22Rv1 (cell line): ENCODE results near the gene PDCL3.

Experiments used
- H3K27ac ChIP-seq: fragments of 450-650 bp; 2 replicates; pipeline ENCODE4 v1.5.1; 2017
- ZFX ChIP-seq: fragments of 450-650 bp; IDR thresholded peaks from 2 replicates; pipeline ENCODE4 v1.6.1; 2017; ENCODE audit warnings: antibody characterized with exemption, borderline replicate concordance
- TF ChIP-seq, protein P1 (sequence below): fragments of 450-650 bp; IDR thresholded peaks from 2 replicates; pipeline ENCODE4 v1.5.1; 2017; ENCODE audit warnings: mild to moderate bottlenecking

Gene PDCL3

DNA sequence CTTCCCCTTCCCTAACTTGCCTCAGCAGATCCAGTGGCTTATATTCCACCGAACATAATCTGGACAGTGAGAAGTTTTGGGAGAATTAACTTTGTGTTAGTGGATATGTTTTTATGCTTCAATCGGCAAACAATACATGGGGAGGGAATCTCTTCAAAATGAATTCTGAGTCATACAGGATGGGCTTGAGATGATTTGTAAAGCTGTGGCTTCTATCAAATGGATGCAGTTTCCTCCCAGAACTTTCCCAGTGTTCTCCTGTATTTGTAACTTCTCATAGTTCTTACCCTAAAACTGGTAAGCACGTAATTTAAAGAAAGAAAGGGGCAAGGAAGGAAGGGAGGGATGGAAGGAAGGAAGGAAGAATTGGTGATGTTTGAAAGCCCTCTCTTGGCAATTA, 36.8 kb downstream of the PDCL3 start:
- H3K27ac ChIP-seq, result no peak overlapping the region
- TF ChIP-seq, protein P1, sequence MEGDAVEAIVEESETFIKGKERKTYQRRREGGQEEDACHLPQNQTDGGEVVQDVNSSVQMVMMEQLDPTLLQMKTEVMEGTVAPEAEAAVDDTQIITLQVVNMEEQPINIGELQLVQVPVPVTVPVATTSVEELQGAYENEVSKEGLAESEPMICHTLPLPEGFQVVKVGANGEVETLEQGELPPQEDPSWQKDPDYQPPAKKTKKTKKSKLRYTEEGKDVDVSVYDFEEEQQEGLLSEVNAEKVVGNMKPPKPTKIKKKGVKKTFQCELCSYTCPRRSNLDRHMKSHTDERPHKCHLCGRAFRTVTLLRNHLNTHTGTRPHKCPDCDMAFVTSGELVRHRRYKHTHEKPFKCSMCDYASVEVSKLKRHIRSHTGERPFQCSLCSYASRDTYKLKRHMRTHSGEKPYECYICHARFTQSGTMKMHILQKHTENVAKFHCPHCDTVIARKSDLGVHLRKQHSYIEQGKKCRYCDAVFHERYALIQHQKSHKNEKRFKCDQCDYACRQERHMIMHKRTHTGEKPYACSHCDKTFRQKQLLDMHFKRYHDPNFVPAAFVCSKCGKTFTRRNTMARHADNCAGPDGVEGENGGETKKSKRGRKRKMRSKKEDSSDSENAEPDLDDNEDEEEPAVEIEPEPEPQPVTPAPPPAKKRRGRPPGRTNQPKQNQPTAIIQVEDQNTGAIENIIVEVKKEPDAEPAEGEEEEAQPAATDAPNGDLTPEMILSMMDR, result no peak
- TF ChIP-seq ZFX, result no peak

DNA sequence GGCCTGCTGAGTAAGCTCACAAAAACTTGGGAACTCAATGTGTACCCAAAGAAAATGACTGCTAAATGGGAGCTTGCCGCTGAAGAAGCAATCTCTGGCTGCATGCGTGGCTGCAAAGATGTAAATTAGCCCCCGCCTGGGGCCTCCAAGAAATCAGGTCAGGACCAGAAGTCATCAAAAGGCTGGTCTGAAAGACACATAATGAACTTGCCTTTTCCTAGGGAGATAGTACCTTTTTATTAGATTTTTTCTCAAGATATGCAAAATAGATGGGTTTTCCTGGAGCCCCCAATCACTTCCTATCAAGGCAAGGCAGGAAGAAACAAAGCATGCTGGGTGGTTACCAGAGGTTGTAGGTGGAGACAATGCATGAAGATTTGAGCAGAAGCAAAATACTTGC, 38.9 kb downstream of the PDCL3 start:
- TF ChIP-seq, protein P1, result no peak
- no peak for TF ChIP-seq ZFX
- H3K27ac ChIP-seq, result no peak overlapping the region

DNA sequence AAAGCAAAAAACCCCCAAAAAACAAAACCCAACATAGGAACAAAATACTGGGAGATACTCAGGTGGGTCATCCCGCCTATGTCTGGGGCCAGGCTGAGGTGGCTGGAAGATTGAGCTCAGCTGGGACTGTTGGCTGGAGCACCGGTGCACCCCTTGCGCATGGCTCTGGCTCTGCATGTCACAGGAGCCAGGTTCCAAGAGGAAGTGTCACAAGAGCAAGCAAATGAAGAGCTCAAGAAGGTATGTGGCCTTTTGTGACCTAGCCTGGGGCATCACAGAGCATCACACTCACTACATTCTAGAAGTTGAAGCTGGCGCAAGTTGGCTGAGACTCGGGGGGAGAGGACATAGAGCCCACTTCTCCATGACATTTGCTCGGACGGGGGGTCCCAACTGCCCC, 40.6 kb downstream of the PDCL3 start:
- H3K27ac ChIP-seq, result no peak overlapping the region
- TF ChIP-seq ZFX, result no peak
- TF ChIP-seq, protein P1, result no peak

DNA sequence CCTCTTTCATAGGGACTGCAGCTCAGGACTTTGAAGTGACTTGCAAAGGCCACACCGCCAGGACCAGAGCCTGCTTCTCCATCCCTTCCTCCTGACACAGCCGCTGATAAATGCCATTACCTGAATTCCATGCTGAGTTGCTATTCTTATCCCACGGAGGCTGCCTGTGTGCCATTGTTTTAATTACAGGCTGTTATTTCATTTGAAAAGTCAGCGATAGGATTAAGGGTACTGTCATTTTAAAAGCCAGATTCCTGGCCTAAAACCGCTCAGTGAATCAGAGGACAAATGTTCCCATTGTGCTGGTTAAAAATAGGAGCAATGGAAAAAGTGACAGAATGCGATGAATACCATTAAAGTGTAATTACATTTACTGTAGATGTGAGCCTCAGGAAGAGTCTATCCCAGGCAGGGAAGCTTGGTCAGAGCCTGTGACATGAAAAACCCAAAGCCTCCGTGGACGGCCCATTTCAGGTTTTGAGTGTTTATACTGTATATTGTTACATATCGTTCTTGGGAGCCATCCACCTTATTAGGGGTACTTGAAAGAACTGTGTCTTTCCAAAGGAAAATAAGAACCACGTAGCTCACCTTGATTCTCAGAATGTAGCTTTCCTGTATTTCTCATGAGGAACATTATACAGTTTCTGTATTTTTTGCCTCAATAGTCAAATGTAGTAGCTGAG, 41.3 kb downstream of the PDCL3 start:
- no peak overlapping the region for H3K27ac ChIP-seq
- TF ChIP-seq, protein P1, result no peak
- no peak for TF ChIP-seq ZFX

DNA sequence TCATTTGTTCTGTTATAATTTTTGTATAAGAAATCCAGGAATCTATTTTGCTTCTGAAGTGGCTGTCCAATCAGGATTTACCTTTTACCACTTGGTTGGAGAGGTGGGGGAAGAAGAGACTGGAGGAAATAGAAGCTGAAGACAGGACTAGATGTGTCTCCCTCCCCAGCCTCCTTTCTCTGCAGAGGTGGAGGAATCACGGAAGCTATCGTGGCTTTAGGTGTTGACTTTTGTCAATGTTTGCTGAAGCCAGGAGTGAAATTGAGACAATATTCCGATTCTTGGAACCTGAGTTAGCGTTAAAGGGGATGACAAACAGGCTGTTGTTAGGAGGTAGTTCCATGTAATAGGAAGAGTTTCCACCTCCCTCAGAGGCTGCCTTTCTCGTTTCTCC, 43.5 kb downstream of the PDCL3 start:
- TF ChIP-seq, protein P1, result no peak
- no peak for TF ChIP-seq ZFX
- no peak overlapping the region for H3K27ac ChIP-seq

DNA sequence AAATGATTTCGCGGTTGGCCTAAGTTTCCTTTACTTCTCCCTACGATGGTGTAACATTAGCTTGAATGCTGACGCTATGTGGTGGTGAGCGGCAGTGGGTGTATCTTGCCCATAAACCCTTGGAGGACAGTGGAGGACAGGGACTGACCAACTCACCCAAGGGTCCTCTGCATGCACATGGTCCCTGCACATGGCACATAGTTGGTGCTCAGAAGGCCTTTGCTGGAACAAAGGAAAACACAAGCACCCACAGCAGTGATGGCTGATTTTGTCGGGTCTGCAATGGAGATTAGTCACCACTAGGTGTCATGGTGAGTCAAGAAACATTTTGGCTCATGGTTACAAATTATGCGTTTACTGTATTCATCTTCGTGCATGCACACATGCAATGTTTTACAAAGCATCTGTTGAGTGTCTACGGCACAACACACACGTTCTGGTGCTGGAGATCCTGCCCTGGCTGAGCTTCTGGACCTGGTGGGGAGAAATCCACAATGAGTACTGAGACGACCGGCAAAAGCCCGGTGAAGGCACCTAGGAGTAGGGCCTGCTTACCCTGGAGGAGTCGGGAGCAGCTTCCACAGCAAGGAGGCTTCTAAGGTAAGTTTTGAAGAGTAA, 44.0 kb downstream of the PDCL3 start:
- no peak overlapping the region for H3K27ac ChIP-seq
- TF ChIP-seq, protein P1, result peak; percentile 81
- no peak for TF ChIP-seq ZFX

DNA sequence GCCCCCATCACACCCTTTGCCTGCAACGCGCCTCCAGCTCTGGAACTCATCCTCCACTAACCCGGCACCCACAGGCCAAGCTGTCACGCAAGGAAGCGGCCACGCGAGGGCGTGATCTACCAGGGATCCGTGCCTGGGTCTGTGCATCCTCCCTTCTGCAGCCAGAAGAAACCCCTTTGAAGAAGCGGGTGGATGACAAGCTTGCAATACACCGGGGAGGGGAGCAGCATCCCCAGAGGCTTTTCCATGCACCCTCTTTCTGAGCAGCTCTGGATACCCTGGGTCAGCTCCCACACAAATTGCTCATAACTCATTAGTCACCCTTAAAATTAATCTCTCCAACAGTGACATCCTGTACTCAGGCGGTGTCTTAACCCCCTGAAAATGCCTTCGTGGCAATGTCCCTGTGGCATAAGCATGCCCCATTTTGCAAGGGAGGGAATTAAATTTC, 47.6 kb downstream of the PDCL3 start:
- no peak for TF ChIP-seq ZFX
- TF ChIP-seq, protein P1, result peak; percentile 81
- no peak overlapping the region for H3K27ac ChIP-seq
